ENCODE data around the gene PAPSS1.
A peak's percentile ranks its signal among the peaks of the same experiment; 100 is the strongest.
"Not testable (repeated sequence)": the region's sequence is repeated elsewhere in the genome, so short reads cannot be mapped to it uniquely, and the experiment has no call there.

PAPSS1 gene

GRCh38 chr4:107726131-107726925 lies 6.3 kb upstream of the PAPSS1 start:
- not testable (repeated sequence) for H2BK5ac ChIP-seq (ENCODE audit: low read depth, low read length, poor library complexity); H2BK12ac ChIP-seq (ENCODE audit: low read length); H3K4me3 ChIP-seq (ENCODE audit: low read depth, low read length); H3K9ac ChIP-seq (ENCODE audit: low read length); H3K14ac ChIP-seq (ENCODE audit: low read length); H3K27ac ChIP-seq (ENCODE audit: low read depth, low read length); H4K8ac ChIP-seq (ENCODE audit: low read depth, low read length); H3K23ac ChIP-seq (ENCODE audit: low read length); DNase-seq; H4K91ac ChIP-seq (ENCODE audit: low read depth, low read length); H3K4me2 ChIP-seq (ENCODE audit: low read length); H3K4ac ChIP-seq (ENCODE audit: low read depth, low read length); H3K79me1 ChIP-seq (ENCODE audit: low read length); H2AFZ ChIP-seq (ENCODE audit: insufficient read depth, low read length, poor library complexity); H3K18ac ChIP-seq (ENCODE audit: low read length); H3K9me3 ChIP-seq (ENCODE audit: insufficient read depth, low read depth, low read length); H3K79me2 ChIP-seq (ENCODE audit: control insufficient read depth, insufficient read depth, low read length, poor library complexity); H3K4me1 ChIP-seq (ENCODE audit: control insufficient read depth in 1 of 2, insufficient read depth in 2 of 2, low read length in 2 of 2); H4K12ac ChIP-seq (ENCODE audit: low read depth, low read length); H2AK5ac ChIP-seq (ENCODE audit: low read length); H3K36me3 ChIP-seq (ENCODE audit: control insufficient read depth in 1 of 2, insufficient read depth in 2 of 2, low read length in 2 of 2); H3K27me3 ChIP-seq (ENCODE audit: insufficient read depth, low read length); H2BK120ac ChIP-seq (ENCODE audit: insufficient read depth, low read length, poor library complexity)
- no CpG with 5 or more reads among the region's 3 CpGs for WGBS (ENCODE audit: extremely low coverage, insufficient coverage, insufficient read length)

DNA sequence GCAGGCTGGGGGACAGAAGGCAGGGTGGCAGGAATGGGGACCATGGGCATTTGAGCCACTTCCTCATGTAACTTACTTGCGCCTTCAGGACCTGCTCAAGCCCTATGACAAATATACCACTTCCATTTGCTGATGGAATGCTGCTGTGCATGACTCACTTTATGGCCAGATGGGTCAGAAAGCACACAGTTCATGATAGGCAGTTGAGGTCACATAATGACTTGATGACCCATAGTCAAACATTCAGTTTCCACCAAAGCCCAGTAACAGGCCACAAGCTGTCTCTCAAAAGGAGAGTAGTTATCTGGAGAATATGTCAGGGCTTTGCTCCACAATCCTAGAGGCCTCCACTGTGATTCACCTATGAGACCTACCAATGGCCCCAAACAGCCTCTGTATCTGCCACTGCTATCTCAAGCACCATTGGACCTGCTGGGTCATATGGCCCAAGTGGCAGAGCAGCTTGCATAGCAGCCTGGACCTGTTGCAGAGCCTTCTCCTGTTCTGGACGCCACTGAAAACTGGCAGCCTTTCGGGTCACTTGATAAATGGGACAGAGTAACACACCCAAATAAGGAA lies 5.3 kb upstream of the PAPSS1 start:
- H4K91ac ChIP-seq (ENCODE audit: low read depth, low read length), result no peak overlapping the region
- no peaks in the 10 kb centered on the region for H3K27me3 ChIP-seq (ENCODE audit: insufficient read depth, low read length)
- no peak overlapping the region for H2BK12ac ChIP-seq (ENCODE audit: low read length)
- no peak overlapping the region for H3K4me2 ChIP-seq (ENCODE audit: low read length)
- no peak overlapping the region for H2AK5ac ChIP-seq (ENCODE audit: low read length)
- no peak overlapping the region for H2BK120ac ChIP-seq (ENCODE audit: insufficient read depth, low read length, poor library complexity)
- no peaks in the 10 kb centered on the region for H3K79me2 ChIP-seq (ENCODE audit: control insufficient read depth, insufficient read depth, low read length, poor library complexity)
- no peak overlapping the region for H3K18ac ChIP-seq (ENCODE audit: low read length)
- no peak overlapping the region for H2AFZ ChIP-seq (ENCODE audit: insufficient read depth, low read length, poor library complexity)
- H3K79me1 ChIP-seq (ENCODE audit: low read length), result peaks cover 4% of the 10 kb centered on the region
- no peak overlapping the region for H4K12ac ChIP-seq (ENCODE audit: low read depth, low read length)
- no peaks in the 10 kb centered on the region for H3K36me3 ChIP-seq (ENCODE audit: control insufficient read depth in 1 of 2, insufficient read depth in 2 of 2, low read length in 2 of 2)
- H3K4me3 ChIP-seq (ENCODE audit: low read depth, low read length), result no peak overlapping the region
- H3K27ac ChIP-seq (ENCODE audit: low read depth, low read length), result no peak overlapping the region
- H2BK5ac ChIP-seq (ENCODE audit: low read depth, low read length, poor library complexity), result no peak overlapping the region
- no peak overlapping the region for H3K14ac ChIP-seq (ENCODE audit: low read length)
- H3K23ac ChIP-seq (ENCODE audit: low read length), result no peak overlapping the region
- no peak overlapping the region for H3K4ac ChIP-seq (ENCODE audit: low read depth, low read length)
- no CpG with 5 or more reads among the region's 3 CpGs for WGBS (ENCODE audit: extremely low coverage, insufficient coverage, insufficient read length)
- no peak overlapping the region for H3K9ac ChIP-seq (ENCODE audit: low read length)
- DNase-seq, result no peak
- no peak overlapping the region for H4K8ac ChIP-seq (ENCODE audit: low read depth, low read length)
- H3K4me1 ChIP-seq (ENCODE audit: control insufficient read depth in 1 of 2, insufficient read depth in 2 of 2, low read length in 2 of 2), result no peaks in the 10 kb centered on the region
- H3K9me3 ChIP-seq (ENCODE audit: insufficient read depth, low read depth, low read length), result no peaks in the 10 kb centered on the region

DNA sequence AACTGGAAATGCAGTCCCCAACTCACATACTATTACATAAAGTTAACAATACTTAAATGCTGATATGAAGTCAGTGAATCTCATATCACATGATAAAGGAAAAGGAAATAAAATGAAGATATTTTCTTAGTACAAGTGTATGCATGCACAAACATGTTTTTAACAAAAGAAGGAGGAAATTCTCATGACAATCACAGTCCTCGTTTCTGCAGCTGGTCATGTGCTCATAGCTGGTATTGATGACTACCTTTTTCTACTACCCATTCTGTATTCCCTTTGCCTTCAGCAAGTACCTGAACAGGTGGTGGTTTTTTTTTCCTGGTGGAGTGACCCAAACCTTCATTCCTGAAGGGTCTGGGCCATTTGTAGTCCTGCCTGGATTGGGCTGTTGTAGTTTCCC lies 3.3 kb upstream of the PAPSS1 start:
- peaks cover 10% of the 10 kb centered on the region for H3K79me1 ChIP-seq (ENCODE audit: low read length)
- H2AK5ac ChIP-seq (ENCODE audit: low read length); H3K36me3 ChIP-seq (ENCODE audit: control insufficient read depth in 1 of 2, insufficient read depth in 2 of 2, low read length in 2 of 2); H3K4me1 ChIP-seq (ENCODE audit: control insufficient read depth in 1 of 2, insufficient read depth in 2 of 2, low read length in 2 of 2); H4K12ac ChIP-seq (ENCODE audit: low read depth, low read length); H3K27me3 ChIP-seq (ENCODE audit: insufficient read depth, low read length); H3K79me2 ChIP-seq (ENCODE audit: control insufficient read depth, insufficient read depth, low read length, poor library complexity); H3K27ac ChIP-seq (ENCODE audit: low read depth, low read length); H3K14ac ChIP-seq (ENCODE audit: low read length); H2AFZ ChIP-seq (ENCODE audit: insufficient read depth, low read length, poor library complexity); H4K8ac ChIP-seq (ENCODE audit: low read depth, low read length); H2BK120ac ChIP-seq (ENCODE audit: insufficient read depth, low read length, poor library complexity); H3K4me3 ChIP-seq (ENCODE audit: low read depth, low read length); H2BK12ac ChIP-seq (ENCODE audit: low read length); H4K91ac ChIP-seq (ENCODE audit: low read depth, low read length); H2BK5ac ChIP-seq (ENCODE audit: low read depth, low read length, poor library complexity); H3K9ac ChIP-seq (ENCODE audit: low read length); H3K23ac ChIP-seq (ENCODE audit: low read length); H3K4ac ChIP-seq (ENCODE audit: low read depth, low read length); H3K4me2 ChIP-seq (ENCODE audit: low read length); H3K9me3 ChIP-seq (ENCODE audit: insufficient read depth, low read depth, low read length); DNase-seq; H3K18ac ChIP-seq (ENCODE audit: low read length): not testable (repeated sequence)
- WGBS (ENCODE audit: extremely low coverage, insufficient coverage, insufficient read length), result no CpG with 5 or more reads among the region's 1 CpG

GRCh38 chr4:107721436-107722100 lies 1.5 kb upstream of the PAPSS1 start:
- H3K4ac ChIP-seq (ENCODE audit: low read depth, low read length), result no peak overlapping the region
- H3K79me2 ChIP-seq (ENCODE audit: control insufficient read depth, insufficient read depth, low read length, poor library complexity), result peaks cover 8% of the 10 kb centered on the region
- no peak overlapping the region for H2AFZ ChIP-seq (ENCODE audit: insufficient read depth, low read length, poor library complexity)
- H4K8ac ChIP-seq (ENCODE audit: low read depth, low read length), result peak overlapping the region; percentile 40
- H3K79me1 ChIP-seq (ENCODE audit: low read length), result peaks cover 10% of the 10 kb centered on the region
- H3K4me3 ChIP-seq (ENCODE audit: low read depth, low read length), result no peak overlapping the region
- H2BK120ac ChIP-seq (ENCODE audit: insufficient read depth, low read length, poor library complexity), result no peak overlapping the region
- H3K27me3 ChIP-seq (ENCODE audit: insufficient read depth, low read length), result no peaks in the 10 kb centered on the region
- H3K9ac ChIP-seq (ENCODE audit: low read length), result no peak overlapping the region
- H3K14ac ChIP-seq (ENCODE audit: low read length), result no peak overlapping the region
- H4K12ac ChIP-seq (ENCODE audit: low read depth, low read length), result no peak overlapping the region
- no peak overlapping the region for H3K18ac ChIP-seq (ENCODE audit: low read length)
- no peak overlapping the region for H4K91ac ChIP-seq (ENCODE audit: low read depth, low read length)
- no CpG with 5 or more reads among the region's 9 CpGs for WGBS (ENCODE audit: extremely low coverage, insufficient coverage, insufficient read length)
- H3K23ac ChIP-seq (ENCODE audit: low read length), result no peak overlapping the region
- no peak overlapping the region for H2BK12ac ChIP-seq (ENCODE audit: low read length)
- no peak overlapping the region for H3K27ac ChIP-seq (ENCODE audit: low read depth, low read length)
- H3K36me3 ChIP-seq (ENCODE audit: control insufficient read depth in 1 of 2, insufficient read depth in 2 of 2, low read length in 2 of 2), result no peaks in the 10 kb centered on the region
- peaks cover 0 to 2% of the 10 kb centered on the region in 2 experiments for H3K4me1 ChIP-seq (ENCODE audit: control insufficient read depth in 1 of 2, insufficient read depth in 2 of 2, low read length in 2 of 2)
- peak overlapping the region; percentile 83 for H3K4me2 ChIP-seq (ENCODE audit: low read length)
- H2AK5ac ChIP-seq (ENCODE audit: low read length), result no peak overlapping the region
- DNase-seq, result peak in 1 of 2 donors; percentile 14
- H3K9me3 ChIP-seq (ENCODE audit: insufficient read depth, low read depth, low read length), result no peaks in the 10 kb centered on the region
- H2BK5ac ChIP-seq (ENCODE audit: low read depth, low read length, poor library complexity), result no peak overlapping the region
